GM18508 (cell line): ENCODE measurements around the gene NOXO1.

ENCODE experiments used
- ATAC-seq: cut with Tn5 transposase; IDR thresholded peaks from one replicate; pipeline ENCODE4 v1.9.1; 2021; ENCODE audit warnings: moderate number of reproducible peaks; ENCODE audit not compliant: insufficient read depth, unreplicated experiment

NOXO1 gene

DNA sequence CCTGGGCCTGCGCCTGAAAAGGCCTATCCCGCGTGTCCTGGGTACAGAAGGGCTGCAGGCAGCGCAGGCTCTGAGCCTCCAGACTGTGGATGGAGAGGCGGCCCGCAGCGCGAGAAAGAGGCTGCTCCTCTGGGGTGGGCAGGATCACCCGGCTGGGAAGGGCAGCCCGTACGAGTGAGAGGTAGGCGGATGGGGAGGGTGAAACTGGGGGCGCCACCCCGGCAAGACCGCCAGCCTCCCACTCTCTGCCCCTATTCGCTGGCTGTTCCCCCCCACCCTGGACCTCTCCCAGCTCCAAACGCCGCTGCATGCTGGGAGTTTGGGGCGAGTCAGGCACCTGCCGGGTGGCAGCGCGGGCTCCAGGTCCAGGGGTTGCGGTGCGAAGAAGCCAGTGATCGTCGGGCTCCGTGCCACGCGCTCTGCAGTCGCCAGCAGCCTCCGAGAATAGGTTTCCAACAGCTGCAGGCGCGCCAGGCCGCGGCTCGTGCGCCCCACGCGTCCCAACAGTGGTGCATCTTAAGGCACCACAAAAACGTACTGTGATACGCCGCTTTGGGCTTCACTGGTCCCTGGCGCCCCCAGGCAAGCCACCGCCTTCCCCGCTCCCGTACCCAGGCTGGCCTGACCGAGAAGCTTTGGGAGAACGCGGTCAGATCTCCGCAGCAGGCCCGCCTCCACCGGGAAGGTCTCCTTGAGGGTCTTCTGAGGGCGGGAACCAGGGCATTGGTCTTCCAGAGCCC, 1.1 kb downstream of the NOXO1 start:
- ATAC-seq: no peak

DNA sequence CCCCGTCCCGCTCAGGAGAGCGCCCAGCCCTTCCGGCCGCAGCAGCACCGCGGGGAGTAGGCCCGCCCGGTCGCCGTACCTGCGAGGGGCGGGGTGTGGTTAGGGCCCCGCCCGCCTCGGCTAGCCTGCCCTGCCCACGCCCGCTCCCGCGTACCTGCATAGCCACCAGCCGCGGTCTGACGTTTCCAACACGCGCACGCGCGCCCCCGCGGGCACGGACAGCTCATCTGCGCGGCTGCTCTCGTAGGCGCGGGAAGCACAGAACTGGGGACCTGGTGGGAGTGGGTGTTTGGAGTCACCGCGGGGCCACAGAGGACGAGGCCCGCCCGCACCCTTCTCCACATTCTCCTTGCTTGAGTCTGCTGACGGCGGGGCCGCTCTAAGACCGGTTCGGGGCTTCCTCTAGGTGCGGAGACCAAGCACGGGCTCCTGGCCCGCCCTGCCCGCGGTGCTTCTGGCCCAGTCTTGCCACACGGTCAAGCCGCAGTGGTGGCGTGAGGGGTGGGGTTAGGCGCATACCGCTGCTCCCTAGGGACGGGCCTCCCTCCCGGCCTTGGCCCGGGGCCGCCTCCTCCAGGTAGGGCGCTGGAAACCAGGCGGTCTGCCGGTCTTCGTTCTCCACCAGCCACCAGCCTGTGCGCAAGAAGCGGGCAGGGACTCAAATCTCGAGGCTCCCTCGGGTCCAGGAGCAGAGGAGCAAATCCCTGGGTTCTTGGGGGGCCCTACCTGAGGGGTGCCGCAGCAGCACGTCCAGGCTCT, 1.8 kb downstream of the NOXO1 start:
- no peak for ATAC-seq

DNA sequence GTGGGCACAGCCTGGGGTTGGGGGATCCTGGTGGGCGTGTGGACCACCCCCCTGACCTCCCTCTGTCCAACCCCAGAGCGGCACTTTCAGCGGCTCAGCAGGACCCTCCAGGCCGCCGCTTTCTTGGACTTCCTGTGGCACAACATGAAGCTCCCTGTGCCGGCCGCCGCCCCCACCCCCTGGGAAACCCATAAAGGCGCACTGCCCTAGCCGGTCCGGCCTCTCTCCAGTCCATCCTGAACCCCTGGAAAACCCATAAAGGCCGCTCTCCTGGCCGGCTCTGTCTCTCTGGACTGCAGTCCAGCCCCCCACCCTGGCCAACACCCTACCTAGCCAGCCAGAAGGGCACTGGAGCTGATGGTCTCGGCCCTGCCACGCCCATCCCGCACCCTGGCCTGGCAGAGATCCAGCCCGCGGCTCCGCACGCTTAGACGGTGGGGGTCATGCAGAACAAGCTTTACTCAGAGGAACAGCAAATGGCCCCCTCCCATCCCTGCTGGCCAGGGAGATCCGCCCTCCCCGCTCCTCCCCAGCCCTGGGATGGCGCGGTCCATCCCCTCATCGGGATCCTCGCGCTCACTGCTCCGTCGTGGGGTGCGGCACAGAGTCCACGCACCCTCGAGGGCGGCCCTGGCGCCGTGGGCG, 2.7 kb downstream of the NOXO1 start:
- no peak for ATAC-seq

DNA sequence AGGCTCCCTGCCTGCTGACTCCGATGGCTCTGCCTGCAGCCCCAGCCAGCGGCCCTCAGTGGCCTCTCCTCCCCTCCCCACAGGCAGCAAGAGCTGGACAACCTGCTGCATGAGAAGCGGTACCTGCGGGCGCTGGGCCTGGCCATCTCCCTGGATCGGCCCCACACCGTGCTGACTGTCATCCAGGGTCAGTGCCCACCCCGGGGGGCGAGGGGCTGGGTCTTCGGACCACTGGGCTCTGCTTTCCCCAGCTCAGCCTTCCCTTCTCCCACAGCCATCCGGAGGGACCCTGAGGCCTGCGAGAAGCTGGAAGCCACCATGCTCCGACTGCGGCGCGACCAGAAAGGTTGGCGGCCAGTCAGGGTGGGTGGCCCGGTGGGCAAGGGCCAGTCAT, 3.4 kb downstream of the NOXO1 start:
- ATAC-seq: no peak

DNA sequence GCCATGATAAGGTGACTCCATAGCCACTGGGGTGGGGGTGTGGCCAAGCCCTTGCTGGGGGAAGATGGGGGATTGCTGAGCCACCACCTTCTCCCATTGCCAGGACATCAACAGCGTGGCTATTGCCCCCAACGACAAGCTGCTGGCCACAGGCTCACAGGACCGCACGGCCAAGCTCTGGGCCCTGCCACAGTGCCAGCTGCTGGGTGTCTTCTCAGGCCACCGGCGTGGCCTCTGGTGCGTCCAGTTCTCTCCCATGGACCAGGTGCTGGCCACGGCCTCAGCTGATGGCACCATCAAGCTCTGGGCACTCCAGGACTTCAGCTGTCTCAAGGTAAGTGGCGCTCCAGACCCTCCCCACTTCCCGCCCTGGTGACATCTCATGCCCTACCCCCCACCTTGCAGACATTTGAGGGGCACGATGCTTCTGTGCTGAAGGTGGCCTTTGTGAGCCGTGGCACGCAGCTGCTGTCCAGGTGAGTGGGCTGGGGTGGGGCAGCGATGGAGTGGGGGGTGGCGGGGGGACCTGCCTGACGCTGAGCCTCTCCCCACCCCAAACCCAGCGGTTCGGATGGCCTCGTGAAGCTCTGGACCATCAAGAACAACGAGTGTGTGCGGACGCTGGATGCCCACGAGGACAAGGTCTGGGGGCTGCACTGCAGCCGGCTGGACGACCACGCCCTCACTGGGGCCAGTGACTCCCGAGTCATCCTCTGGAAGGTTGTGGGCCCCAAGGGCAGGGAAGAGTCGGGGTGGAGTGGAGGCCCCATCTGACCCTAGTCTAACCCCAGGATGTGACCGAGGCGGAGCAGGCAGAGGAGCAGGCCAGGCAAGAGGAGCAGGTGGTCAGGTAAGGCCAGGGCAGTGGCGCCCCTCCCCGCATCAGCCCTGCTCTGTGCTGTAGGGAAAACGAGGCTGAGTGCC, 4.1 kb downstream of the NOXO1 start:
- ATAC-seq: no peak

DNA sequence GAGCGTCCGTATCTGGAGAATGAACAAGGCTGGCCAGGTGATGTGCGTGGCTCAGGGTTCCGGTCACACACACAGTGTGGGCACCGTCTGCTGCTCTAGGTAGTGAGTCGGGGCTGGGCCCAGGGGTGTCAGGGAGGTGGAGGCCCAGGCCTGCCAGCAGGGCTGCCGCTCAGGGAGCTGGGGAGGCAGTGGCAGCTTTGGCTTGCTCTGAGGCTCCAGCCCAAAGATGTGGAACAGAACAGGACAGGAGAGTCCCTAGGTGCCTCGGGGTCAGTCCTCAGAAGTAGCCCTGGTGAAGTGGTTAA, 5.1 kb downstream of the NOXO1 start:
- no peak for ATAC-seq

DNA sequence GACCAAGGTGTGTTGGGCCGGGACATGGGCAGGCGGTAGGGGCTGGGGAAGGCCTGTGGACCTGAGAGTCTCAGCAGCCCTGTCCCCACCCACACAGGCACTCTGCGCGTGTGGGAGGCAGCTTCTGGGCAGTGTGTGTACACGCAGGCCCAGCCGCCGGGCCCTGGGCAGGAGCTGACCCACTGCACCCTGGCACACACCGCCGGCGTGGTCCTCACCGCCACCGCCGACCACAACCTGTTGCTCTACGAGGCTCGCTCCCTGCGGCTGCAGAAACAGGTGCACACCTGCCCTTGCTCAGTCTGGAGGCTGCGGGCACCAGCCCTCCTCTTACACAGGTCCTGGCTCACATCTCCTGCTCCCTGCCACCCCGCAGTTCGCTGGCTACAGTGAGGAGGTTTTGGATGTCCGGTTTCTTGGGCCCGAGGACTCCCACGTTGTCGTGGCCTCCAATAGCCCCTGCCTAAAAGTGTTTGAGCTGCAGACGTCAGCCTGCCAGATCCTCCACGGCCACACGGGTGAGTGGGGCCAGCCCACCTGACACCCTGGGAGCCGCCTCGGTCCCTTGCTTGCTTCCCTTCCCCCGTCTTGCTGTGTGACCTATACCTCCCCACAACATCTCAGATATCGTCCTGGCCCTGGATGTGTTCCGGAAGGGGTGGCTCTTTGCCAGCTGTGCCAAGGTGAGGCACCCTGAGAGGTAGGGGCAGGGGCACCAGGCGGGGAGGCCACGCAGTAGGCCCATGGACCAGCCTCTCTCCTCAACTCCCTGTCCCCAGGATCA, 5.6 kb downstream of the NOXO1 start:
- no peak for ATAC-seq

DNA sequence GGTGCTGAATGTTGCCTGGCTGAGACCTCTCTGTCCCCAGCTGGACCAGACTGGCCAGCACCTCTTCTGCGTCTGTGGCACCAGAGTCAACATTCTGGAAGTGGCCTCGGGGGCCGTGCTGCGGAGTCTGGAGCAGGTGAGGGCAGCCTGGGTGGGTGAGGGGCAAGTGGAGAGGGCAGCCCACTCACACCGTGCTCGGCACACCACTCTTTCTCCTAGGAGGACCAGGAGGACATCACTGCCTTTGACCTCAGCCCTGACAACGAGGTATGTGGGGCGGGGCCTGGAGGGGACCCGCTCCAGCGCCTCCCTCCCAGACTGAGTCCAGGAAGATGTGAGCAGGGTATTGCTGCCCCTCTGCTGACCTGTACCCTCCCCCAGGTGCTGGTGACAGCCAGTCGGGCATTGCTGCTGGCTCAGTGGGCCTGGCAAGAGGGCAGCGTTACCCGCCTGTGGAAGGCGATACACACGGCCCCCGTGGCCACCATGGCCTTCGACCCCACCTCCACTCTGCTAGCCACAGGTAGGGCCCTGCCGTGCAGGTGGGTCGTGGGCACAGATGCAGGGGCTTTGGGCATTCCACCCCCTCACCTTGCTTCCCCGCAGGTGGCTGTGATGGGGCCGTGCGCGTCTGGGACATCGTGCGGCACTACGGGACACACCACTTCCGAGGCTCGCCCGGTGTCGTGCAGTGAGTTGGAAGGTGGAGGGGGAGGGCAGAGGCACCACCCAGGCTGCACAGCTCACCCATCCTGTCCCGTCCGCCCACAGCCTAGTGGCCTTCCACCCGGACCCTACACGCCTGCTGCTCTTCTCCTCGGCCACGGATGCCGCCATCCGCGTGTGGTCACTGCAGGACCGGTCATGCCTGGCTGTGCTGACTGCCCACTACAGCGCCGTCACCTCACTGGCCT, 6.9 kb downstream of the NOXO1 start:
- ATAC-seq: no peak

DNA sequence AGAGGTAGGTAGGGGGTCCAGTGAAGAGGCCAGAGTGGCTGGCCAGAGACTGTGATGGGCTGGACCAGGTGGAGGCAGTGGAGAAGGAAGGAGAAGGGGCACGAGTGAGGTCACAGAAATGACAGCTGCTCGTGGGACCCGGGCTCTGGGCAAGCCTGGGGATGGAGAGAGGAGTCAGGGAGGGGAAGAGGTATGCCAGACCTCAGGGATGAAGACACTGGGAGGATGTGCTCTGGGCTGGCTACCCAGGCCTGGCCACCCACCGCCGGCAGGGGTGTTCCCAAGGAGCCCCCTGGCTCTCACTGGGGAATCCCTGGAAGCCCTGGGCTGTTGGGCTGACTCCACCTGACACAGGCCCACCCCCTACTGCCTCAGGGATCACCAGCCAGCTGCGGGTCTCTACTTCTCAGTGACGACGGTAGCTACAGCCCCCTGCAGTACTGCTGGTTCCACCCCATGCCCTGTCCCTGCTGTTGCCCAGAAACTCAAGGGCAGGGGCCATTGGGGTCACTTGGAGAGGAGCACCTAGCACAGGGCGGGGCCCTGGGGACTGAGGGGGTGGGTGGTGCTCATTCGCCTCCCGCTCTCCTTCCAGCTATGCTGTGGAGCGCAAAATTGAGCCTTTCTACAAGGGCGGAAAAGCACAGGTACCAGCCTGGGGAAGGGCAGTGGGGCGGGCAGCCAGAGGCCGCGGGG, 7.7 kb downstream of the NOXO1 start:
- ATAC-seq: no peak

DNA sequence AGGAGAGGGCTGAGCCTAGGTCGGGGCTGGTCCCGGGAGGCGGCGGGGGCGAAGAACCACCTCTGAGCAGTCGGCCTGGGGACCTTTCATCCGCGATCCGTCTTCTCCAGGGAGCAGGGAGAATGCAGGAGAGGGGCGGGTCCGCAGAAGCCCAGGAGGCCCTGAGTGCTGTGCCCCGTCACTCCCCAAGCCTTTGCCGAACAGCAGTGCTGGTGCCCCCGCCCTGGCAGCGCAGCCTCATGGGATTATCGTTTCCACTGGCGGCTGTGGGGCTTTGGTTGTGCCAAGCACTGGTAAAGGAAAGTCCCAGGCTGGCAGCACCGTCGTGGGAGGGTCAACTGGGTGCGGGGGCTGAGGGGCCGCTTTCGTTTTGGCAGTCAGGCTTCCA, 8.8 kb downstream of the NOXO1 start:
- ATAC-seq: no peak

DNA sequence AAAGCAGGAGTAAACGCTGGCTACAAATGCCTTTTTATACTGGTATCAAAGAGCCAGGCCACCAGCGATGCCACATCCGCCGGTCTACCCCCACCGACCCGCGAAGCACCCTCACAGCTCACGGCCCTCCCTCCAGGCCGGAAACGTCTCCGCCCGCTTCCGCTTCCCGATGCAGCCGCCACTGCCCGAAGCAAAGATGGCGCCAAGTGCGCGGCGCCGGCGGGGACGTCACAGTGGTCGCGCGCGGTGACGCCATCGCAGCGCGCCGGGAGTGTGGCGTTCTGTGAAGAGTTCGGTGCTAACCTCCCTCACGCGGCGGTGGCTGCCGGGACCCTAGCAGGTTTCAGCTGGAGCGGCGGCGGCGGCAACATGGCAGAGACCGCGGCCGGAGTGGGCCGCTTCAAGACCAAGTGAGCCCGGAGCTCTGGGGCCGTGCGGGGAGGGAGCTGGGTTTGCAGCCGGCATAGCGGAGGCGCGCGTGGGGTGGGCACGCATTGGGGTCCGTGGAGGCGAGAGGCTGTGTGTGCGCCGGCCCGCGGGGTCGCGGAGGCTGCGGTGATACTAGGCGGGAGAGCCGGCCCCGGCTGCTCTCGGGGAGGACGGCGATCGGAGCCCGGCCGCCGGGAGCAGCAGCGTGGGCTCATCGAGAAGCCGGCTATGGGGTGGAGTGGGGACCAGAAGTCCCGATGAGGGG, 9.3 kb downstream of the NOXO1 start, which contains the start of gene TBL3:
Gene TBL3 (plus strand): TSS at position 258 of the 694 bp plus-strand sequence. CDS start 112 bp downstream, at position 370.
- ATAC-seq: peak; percentile 37

DNA sequence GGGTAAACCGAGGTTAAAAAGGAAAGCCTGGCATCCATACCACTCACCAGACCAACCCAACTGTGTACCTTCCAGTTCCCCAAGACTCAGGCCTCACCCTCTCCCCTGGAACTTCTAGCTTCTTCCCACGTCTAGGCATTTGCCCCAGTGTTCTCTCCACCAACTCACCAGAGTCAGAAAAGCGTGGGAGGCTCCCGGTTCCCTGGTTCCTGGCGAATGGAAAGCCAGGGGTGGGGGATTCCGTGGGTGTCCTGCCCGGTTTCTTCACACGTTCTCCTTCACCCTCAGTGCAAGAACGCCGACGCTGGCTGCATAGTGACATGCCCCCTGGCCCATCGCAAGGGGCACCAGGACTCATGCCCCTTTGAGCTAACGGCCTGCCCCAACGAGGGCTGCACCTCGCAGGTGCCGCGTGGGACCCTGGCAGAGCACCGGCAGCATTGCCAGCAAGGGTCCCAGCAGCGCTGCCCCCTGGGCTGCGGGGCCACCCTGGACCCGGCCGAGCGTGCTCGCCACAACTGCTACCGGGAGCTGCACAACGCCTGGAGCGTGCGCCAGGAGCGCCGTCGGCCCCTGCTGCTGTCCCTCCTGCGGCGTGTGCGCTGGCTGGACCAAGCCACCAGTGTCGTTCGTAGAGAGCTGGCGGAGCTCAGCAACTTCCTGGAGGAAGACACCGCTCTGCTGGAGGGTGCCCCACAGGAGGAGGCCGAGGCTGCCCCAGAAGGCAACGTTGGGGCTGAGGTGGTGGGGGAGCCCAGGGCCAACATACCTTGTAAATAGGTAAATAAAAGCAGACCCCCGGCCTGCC, 12.9 kb downstream of the NOXO1 start:
- no peak for ATAC-seq

DNA sequence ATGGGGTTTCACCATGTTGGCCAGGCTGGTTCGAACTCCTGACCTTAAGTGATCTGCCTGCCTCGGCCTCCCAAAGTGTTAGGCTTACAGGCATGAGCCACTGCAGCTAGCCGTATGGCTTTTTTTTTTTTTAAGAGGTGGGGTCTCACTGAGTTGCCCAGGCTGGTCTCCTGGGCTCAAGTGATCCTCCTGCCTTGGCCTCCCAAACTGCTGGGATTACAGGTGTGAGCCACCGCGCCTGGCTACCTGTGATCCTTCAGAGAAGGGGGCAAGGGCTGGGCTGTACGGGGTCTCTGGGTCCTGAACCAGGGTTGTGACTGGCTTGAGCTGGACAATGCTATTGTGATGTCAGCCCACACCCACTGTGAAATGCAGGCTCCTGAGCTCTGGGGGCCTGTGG, 14.8 kb downstream of the NOXO1 start, which contains the start of gene RNF151:
Gene RNF151 (plus strand): TSS at position 397 of the 400 bp plus-strand sequence. CDS start 26 bp downstream, outside the sequence.
- ATAC-seq: no peak

DNA sequence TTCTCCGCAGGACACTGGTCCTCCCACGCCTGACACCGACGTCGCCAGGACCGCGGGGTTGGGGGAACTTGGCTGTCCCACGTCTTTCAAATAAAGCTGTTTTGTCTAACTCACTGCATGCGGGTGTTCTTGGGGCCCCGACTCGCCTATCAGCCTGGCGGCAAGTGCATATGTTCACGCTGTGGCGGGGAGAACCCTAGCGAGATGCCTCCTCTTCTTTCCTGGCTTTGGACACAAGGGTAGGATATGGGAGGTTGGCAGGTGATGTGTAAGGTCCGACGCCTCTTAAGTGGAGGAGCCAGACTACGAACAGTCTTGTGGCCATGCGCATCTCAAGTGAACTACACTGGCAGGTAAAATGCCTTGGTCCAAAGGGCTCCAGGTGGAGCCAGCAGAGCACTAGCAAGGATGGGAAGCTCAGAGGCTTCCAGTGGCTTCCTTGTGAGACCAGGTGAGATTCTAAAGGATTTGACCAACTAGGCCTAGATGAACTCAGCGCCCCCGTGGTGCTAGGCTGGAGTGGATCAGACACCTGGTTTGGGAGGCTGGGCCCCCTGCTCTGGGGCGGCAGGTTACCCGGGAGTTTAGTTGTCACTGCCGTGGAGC, 15.8 kb downstream of the NOXO1 start:
- no peak for ATAC-seq

DNA sequence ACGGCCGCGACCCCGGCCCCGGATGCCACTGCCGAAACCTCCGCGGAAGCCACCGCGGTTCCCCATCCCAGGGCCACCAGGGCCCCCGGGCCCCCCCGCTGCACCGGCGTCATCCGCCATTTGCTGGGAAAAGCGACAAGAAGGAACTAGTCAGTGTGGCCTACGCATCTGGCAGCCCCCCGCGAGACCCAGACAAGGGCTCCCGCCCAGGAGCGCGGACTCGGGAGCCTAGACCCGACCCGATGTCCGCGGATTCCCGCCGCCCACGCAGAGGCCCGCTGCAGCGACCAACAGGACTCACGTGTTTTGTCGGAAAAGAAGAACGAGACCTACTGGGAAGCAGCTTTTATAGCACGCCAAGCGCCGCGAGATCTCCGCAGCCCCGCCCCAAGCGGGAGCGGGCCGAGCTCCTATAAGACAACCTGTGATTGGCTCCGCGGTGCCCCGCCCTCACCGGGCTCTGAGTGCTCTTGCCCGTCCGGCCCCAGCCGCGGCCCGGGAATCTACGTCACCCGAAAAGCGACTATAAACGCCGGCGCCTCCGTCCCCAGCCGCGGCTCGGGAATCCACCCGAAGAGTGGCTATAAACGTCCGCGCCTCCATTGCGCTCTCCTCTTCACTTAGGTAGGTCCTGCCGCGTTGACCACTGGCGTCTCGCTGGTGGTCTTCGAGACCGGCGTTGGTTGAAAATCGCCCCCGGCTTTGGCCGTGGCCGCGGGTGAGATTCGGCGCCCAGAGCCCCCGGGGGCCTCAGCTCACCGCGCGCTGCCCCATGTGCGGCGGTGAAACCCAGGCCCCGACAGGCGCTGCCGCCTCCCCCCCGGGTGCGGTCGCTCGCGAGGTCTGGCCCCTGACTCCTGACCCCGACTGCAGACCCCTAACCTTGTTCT, 16.5 kb downstream of the NOXO1 start, which contains the start of gene RPS2:
Gene RPS2 (minus strand): TSS at position 321 of the 890 bp plus-strand sequence. CDS start 201 bp downstream, at position 120.
- ATAC-seq: peak; percentile 45
